Immature natural killer cell (primary cell): ENCODE data around the gene C12orf75. TPM values are rescaled to one million over a fixed set of nuclear protein-coding genes. Genes with fewer than 3 reads are reported as not detected.

ENCODE experiments used
- DNase-seq, 3 donors: peaks; one replicate each; pipeline ENCODE4 v3.0.0; 2022; ENCODE audit warnings: mixed read lengths in 1 of 3
- H3K27ac Mint-ChIP-seq, 6 donors: one replicate each; pipeline ENCODE4 v1.8.0; 2020; ENCODE audit warnings: mixed read lengths in 6 of 6, mild to moderate bottlenecking in 5 of 6, inconsistent platforms in 4 of 6, moderate library complexity in 3 of 6
- H3K27me3 Mint-ChIP-seq, 3 donors: one replicate each; pipeline ENCODE4 v1.8.0; 2020 to 2021; ENCODE audit warnings: low read depth in 3 of 3, mild to moderate bottlenecking in 3 of 3, mixed read lengths in 3 of 3, moderate library complexity in 3 of 3, inconsistent platforms in 1 of 3
- H3K36me3 Mint-ChIP-seq, 3 donors: one replicate each; pipeline ENCODE4 v1.8.0; 2020; ENCODE audit warnings: mixed read lengths in 3 of 3, inconsistent platforms in 2 of 3, mild to moderate bottlenecking in 2 of 3
- H3K4me1 Mint-ChIP-seq, 2 donors: one replicate each; pipeline ENCODE4 v1.8.0; 2020; ENCODE audit warnings: inconsistent platforms in 2 of 2, mild to moderate bottlenecking in 2 of 2, mixed read lengths in 2 of 2, moderate library complexity in 1 of 2
- H3K4me3 Mint-ChIP-seq, 5 donors: one replicate each; pipeline ENCODE4 v1.8.0; 2020; ENCODE audit warnings: mild to moderate bottlenecking in 5 of 5, mixed read lengths in 5 of 5, inconsistent platforms in 3 of 5, moderate library complexity in 3 of 5
- H3K9me3 Mint-ChIP-seq, 6 donors: one replicate each; pipeline ENCODE4 v1.8.0; 2020; ENCODE audit warnings: mild to moderate bottlenecking in 6 of 6, mixed read lengths in 6 of 6, inconsistent platforms in 4 of 6, moderate library complexity in 3 of 6
- polyA plus RNA-seq, 3 donors: library from polyadenylated mRNA; unstranded; fragments of 300-500 nt; fragmentation: Illumina TruSeq; gene quantifications; one replicate each; pipeline ENCODE4 v1.2.3, GENCODE V29; 2021

C12orf75 gene
- polyA plus RNA-seq, 3 donors from 2014 or later = 256 to 395 (median 277) TPM

DNA sequence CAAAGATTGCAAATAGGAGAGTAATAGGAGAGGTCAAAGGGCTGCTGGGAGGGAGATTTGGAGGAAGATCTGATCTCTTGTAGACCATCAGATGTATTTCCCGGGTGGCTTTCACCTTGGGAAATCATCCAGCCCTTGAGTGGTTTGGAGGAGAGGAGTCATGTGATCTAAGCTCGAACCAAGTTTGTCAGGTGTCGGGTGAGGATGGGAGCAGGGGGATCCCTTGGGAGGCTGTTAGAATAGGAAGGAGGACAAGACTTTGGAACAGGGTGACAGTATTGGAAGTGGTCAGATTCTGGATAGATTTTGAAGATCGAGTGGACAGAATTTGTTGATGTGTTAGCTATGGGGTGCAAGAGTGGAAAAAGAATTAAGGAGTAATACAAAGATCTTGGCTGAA lies 46.6 kb downstream of the C12orf75 start:
- no peaks in the 10 kb centered on the region for H3K9me3 Mint-ChIP-seq
- no peak overlapping the region for H3K4me3 Mint-ChIP-seq
- peaks cover 4 to 14% (median 9%) of the 10 kb centered on the region in 3 donors for H3K36me3 Mint-ChIP-seq
- no peak overlapping the region for H3K27ac Mint-ChIP-seq
- DNase-seq = no peak
- no peaks in the 10 kb centered on the region for H3K4me1 Mint-ChIP-seq
- no peaks in the 10 kb centered on the region for H3K27me3 Mint-ChIP-seq

DNA sequence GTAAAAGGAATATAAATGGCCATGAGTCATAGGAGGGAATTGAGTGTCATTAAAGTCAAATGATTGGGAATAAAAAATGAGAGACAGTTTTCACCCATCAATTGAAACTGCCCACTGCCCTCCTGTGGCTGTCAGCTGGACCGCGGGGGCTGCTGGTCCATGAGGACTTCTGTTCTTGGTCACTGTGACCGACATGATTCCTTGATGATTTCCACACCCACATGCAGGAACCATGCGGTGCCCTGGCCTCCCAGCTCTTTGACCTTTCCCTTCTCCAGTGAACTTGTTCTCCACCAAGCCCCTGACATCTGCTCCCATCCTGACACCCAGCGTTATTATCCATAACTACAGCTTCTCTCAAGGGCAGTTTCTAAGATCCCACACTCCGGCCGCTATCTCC lies 48.4 kb downstream of the C12orf75 start:
- H3K4me3 Mint-ChIP-seq = no peak overlapping the region
- no peaks in the 10 kb centered on the region for H3K27me3 Mint-ChIP-seq
- no peaks in the 10 kb centered on the region for H3K4me1 Mint-ChIP-seq
- H3K9me3 Mint-ChIP-seq = no peaks in the 10 kb centered on the region
- H3K36me3 Mint-ChIP-seq = peaks cover 0 to 4% (median 0%) of the 10 kb centered on the region in 3 donors
- DNase-seq = no peak
- H3K27ac Mint-ChIP-seq = no peak overlapping the region

DNA sequence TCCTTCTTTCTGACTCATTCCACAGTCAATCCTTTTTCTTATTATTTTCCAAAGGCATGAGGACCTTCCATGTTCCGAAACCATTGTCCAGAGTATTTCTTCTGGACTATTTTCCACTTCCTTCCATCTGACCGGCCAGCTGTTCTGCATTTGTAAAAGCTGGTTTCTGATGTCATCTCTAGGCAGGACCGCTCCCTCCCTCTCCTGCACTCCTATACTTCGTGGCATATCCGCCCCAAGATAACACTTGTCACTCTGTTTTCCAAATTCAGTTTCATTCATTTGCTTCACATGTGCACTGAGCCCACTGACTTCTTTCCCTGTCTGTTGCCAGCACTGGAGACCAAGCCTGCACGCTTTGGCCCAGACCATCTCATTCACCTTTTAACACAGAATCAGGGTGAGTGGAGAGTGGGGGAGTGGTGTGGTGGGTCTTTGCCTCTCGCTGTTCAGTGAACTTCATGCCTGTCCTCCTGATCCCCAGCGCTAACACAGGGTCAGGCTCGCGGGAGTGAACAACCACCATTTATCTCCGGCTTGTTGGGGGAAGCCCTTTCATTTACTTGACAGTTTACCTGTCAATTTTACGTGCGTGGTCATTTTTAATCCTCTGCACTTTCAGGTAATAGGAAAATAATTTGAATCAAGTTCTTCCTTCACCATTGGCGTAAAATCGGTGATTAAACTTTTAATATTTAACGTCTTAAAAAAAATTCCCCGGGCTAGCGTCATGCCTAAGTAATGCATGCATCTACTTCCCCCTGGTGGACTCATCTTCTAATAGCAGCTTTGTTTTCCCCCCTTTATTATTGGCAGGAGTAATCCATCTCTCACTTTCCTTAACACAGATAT lies 52.5 kb downstream of the C12orf75 start:
- Mint-ChIP-seq H3K27ac (no peak overlapping the region), H3K36me3 (no peaks in the 10 kb centered on the region), H3K4me3 (no peak overlapping the region), H3K27me3 (no peaks in the 10 kb centered on the region), H3K9me3 (no peaks in the 10 kb centered on the region), H3K4me1 (no peaks in the 10 kb centered on the region)
- peak; percentile 46 to 58 (median 56) for DNase-seq

DNA sequence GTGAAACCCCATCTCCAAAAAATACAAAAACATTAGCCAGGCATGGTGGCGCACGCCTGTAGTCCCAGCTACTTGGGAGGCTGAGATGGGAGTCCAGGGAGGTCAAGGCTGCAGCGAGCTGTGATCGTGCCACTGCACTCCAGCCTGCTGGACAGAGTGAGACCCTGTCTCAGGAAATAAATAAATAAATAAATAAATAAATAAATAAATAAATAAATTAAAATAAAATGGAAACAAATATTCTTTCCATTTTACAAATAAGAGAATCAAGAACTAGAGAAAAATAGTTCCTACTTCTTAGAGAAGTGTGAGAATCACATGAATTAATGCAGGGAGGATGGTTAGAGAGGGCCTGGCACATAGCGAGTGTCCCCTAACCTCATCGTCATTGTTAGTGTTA lies 53.7 kb downstream of the C12orf75 start:
- Mint-ChIP-seq H3K4me1 (no peaks in the 10 kb centered on the region), H3K4me3 (no peak overlapping the region), H3K9me3 (no peaks in the 10 kb centered on the region), H3K27me3 (no peaks in the 10 kb centered on the region), H3K27ac (no peak overlapping the region), H3K36me3 (no peaks in the 10 kb centered on the region)
- DNase-seq = no peak

DNA sequence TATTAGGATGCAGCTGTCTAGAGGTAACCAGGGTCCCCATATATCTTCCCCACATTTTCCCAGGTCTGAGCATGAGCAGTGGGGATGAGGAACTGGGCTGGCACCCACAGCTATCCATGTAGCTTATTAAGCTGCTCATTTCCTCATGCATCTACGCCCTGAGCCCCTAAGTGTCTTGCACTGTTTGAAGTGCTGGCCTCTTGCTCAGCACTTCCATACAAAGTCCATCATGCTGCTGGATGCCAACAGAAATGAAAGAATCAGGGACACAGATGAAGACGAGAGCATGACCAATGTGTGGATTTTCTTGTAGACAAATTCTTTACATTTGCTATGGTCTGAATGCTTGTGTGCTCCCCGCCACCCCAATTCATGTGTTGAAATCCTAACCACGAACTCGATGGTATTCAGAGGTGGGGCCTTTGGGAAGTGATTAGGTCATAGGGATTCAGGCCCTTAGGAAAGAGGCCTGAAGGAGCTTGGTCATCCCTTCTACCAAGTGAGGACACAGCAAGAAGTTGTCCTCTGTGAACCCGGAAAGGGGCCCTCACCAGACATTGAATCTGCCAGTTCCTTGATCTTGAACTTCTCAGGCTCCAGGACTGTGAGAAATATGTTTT lies 54.5 kb downstream of the C12orf75 start:
- DNase-seq = no peak
- Mint-ChIP-seq H3K27ac (no peak overlapping the region), H3K27me3 (no peaks in the 10 kb centered on the region), H3K36me3 (no peaks in the 10 kb centered on the region), H3K9me3 (no peaks in the 10 kb centered on the region), H3K4me3 (no peak overlapping the region), H3K4me1 (no peaks in the 10 kb centered on the region)

DNA sequence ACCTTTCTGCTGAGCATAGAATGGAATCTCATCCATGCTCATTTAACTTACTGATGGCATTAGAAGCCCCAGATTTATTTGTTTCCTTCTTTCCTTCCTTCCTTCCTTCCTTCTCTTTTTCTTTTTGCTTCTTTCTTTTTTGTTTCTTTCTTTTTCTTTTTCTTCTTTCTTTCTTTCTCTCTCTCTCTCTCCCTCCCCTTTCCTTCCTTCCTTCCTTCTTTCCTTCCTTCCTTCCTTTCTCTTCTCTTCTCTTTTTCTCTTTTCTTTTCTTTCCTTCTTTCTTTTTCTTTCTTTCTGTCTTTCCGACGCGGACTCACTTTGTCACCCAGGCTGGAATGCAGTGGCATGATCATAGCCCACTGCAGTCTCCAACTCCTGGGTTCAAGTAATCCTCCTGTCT lies 55.9 kb downstream of the C12orf75 start:
- Mint-ChIP-seq H3K4me1 (no peaks in the 10 kb centered on the region), H3K27me3 (no peaks in the 10 kb centered on the region), H3K36me3 (no peaks in the 10 kb centered on the region), H3K27ac (no peak overlapping the region), H3K9me3 (no peaks in the 10 kb centered on the region), H3K4me3 (no peak overlapping the region)
- DNase-seq = no peak

DNA sequence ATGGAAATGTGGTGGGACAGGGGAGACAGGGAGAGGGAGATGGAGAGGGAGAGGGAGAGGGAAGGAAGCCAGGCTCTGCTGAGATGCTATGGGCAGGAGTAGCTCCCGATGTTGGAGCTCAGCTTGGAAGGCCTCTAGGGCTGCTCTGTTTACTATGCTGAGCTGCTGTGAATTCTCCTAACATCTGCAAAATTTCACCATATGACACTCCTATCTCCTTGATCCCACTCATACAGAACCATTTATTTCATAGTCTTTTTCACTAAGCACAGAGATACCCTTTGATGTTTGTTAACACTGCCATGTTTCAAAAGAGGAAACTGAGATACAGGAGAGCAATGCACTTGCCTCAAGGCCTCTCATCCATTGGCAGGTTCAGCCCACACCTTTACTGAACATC lies 60.7 kb downstream of the C12orf75 start:
- H3K27ac Mint-ChIP-seq = no peak overlapping the region
- no peak overlapping the region for H3K4me3 Mint-ChIP-seq
- no peaks in the 10 kb centered on the region for H3K9me3 Mint-ChIP-seq
- no peaks in the 10 kb centered on the region for H3K4me1 Mint-ChIP-seq
- DNase-seq = no peak
- H3K36me3 Mint-ChIP-seq = no peaks in the 10 kb centered on the region
- no peaks in the 10 kb centered on the region for H3K27me3 Mint-ChIP-seq

DNA sequence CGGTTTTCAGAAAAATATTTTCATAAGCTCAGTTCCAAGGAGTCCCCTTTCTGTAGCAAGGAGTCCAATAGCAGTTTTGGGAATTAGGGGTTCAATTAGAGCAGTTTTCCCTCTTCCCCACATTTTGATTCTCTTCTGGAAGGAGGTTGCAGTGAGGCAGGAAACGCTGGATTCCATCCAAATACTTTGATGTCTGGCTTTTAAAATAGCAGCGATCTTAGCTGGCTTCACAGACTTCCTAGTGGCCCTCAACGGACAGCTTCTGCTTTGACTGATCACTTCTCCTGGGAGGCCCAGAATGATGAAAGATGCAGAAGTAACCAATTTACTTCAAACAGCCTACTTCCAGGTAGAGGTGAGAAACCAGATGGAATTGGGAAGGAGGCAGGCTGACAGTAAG lies 63.1 kb downstream of the C12orf75 start:
- Mint-ChIP-seq H3K4me1 (no peaks in the 10 kb centered on the region), H3K27me3 (no peaks in the 10 kb centered on the region), H3K36me3 (peaks cover 7 to 11% (median 7%) of the 10 kb centered on the region in 3 donors), H3K4me3 (no peak overlapping the region), H3K27ac (no peak overlapping the region), H3K9me3 (no peaks in the 10 kb centered on the region)
- no peak for DNase-seq

DNA sequence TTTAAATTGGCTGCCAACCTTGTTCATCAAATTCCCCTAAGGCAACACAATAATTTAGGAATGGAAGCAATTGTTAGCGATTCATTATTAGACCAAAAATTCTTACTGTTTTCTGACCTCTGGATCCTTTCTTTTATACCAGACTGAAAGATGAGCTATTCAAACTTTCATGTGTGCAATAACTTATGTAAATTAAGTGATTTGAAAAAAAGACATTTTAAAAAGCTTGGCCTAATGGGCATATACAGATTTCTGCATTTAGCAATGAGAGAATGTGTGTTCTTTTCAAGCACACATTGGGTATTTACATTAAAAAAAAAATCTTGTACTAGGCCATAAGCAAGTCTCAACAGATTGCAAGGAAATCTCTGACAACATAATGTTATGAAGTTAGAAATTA lies 65.5 kb downstream of the C12orf75 start:
- Mint-ChIP-seq H3K36me3 (peaks cover 12 to 22% (median 15%) of the 10 kb centered on the region in 3 donors), H3K4me1 (no peaks in the 10 kb centered on the region), H3K27me3 (no peaks in the 10 kb centered on the region), H3K9me3 (no peaks in the 10 kb centered on the region), H3K4me3 (no peak overlapping the region), H3K27ac (no peak overlapping the region)
- DNase-seq = no peak

DNA sequence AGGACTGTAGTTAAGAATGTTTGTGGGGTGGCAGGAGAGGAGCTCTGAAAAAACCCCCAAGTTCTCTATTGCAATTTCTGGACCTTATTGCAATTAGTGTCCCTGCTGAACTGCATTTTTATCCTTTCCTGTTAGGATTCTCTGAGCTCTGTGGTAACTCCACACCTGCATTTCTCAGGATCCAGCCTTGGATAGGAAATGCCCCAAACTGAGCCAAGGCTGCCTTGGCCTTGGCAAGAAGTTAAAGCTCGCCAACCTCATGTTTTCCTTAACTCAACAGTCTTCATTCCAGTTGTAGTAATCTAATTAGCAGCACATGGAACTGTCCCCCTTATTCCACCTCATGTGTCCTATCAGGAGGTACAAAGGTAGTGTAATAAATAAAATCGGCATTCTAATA lies 66.5 kb downstream of the C12orf75 start:
- no peak overlapping the region for H3K4me3 Mint-ChIP-seq
- H3K27ac Mint-ChIP-seq = no peak overlapping the region
- peaks cover 12 to 26% (median 22%) of the 10 kb centered on the region in 3 donors for H3K36me3 Mint-ChIP-seq
- no peaks in the 10 kb centered on the region for H3K4me1 Mint-ChIP-seq
- H3K9me3 Mint-ChIP-seq = no peaks in the 10 kb centered on the region
- DNase-seq = no peak
- no peaks in the 10 kb centered on the region for H3K27me3 Mint-ChIP-seq

DNA sequence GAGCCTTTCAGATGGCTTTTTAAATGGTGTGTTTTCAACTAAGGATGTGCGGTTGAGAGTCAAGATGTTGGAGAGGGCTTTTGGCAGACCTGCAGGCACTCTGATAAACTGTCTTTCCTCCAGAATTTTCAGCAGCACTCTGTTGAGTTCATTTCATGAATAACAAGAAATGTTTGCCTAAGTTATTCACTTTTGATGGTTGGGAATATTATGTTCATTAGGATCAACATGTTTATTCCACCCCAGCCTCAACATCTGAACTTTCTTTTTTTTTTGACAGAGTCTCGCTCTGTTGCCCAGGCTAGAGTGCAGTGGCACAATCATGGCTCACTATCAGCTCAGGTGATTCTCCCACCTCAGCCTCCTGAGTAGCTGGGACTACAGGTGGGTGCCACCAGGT lies 68.4 kb downstream of the C12orf75 start:
- Mint-ChIP-seq H3K9me3 (no peaks in the 10 kb centered on the region), H3K4me1 (no peaks in the 10 kb centered on the region), H3K36me3 (peaks cover 18 to 34% (median 25%) of the 10 kb centered on the region in 3 donors), H3K4me3 (no peak overlapping the region), H3K27ac (no peak overlapping the region), H3K27me3 (no peaks in the 10 kb centered on the region)
- no peak for DNase-seq

DNA sequence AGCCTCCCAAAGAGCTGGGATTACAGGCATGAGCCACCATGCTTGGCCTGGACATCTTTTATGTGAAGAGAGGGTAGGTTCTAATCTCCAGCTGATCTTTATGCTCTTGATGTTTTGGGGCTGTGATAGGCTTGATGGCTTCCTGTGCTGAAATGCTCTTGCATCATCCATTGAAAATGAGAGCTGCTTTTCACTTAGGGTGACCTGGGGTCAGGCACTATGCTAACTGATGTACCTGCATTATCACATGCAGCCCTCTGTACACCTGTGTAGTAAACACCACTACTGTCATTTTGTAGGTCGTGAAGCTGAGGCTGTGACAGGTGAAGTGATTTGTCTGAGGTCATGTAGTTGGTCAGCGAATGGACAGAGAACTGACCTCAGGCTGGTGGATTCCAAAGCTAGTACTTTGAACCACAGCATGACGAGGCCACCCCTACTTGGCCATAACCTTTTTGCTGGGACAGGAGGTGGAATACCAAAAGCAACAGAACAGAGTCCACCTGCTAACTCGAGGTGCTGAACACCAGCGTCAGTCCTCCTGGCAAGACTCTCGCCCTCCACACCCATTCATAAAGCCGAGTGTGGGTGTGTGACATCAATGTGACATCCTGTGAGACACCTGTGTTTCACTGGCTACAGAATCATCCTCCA lies 69.1 kb downstream of the C12orf75 start:
- no peak overlapping the region for H3K4me3 Mint-ChIP-seq
- no peak overlapping the region for H3K27ac Mint-ChIP-seq

DNA sequence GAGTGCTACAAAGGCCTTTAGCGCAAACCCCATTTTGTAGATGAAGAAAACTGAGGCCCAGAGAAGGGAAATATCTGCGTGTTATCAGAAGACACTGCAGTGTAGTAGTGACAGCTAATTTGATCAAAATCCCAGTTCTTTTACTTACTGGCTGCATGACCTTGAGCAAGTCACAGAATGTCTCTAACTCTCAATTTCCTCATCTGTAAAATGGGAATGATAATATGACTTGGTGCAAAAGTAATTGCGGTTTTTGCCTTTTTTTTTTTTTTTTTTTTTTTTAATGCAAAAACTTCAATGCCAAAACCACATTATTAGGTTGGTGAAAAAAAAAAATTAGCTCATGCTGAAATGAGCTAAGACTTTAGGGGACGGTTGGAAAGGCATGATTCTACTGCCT lies 69.7 kb downstream of the C12orf75 start:
- Mint-ChIP-seq H3K27ac (no peak overlapping the region), H3K9me3 (peaks cover 0 to 3% (median 0%) of the 10 kb centered on the region in 6 donors), H3K36me3 (peaks cover 18 to 45% (median 33%) of the 10 kb centered on the region in 3 donors), H3K4me1 (no peaks in the 10 kb centered on the region), H3K27me3 (no peaks in the 10 kb centered on the region), H3K4me3 (no peak overlapping the region)
- no peak for DNase-seq

More for the DNA sequence above, 69.1 kb downstream of the C12orf75 start:
- Mint-ChIP-seq H3K9me3 (peaks cover 0 to 1% (median 0%) of the 10 kb centered on the region in 6 donors), H3K36me3 (peaks cover 18 to 40% (median 29%) of the 10 kb centered on the region in 3 donors), H3K27me3 (no peaks in the 10 kb centered on the region), H3K4me1 (no peaks in the 10 kb centered on the region)
- no peak for DNase-seq

DNA sequence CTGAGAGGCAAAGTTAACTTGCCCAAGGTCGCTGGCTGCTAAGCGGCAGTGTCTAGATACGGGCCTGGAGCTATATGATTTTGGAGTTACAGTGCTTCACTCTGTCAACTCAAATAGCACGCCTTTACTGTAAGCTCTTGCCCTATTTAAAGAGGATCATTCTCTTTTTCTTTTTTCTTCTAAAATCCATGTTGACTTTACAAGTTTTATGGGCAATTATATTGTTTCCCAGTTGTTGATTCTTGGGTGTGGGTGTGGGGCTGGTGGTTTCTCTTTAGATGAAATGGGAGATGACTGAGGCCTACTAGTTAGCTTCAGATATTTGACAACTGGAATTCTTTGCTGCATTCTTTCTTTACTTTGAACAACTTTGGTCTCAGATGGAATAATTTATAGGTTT lies 70.7 kb downstream of the C12orf75 start:
- H3K27me3 Mint-ChIP-seq = no peaks in the 10 kb centered on the region
- H3K36me3 Mint-ChIP-seq = peaks cover 18 to 51% (median 33%) of the 10 kb centered on the region in 3 donors
- no peak for DNase-seq
- H3K27ac Mint-ChIP-seq = no peak overlapping the region
- no peaks in the 10 kb centered on the region for H3K4me1 Mint-ChIP-seq
- H3K9me3 Mint-ChIP-seq = peaks cover 0 to 3% (median 0%) of the 10 kb centered on the region in 6 donors
- no peak overlapping the region for H3K4me3 Mint-ChIP-seq
